GM10266 (cell line): Measurements from ENCODE around the gene PRKRIP1.

Source experiments
- DNase-seq: peaks from one replicate; pipeline ENCODE4 v3.0.0; 2012; ENCODE audit errors: extremely low spot score
- TF ChIP-seq, protein P1 (sequence below): IDR thresholded peaks from 2 replicates; pipeline ENCODE4 v1.5.1; 2012; ENCODE audit warnings: mild to moderate bottlenecking, low read depth; ENCODE audit not compliant: control insufficient read depth, insufficient read depth; ENCODE audit errors: missing control alignments

PRKRIP1 gene

GRCh38 chr7:102436118-102436517 lies 40.0 kb downstream of the PRKRIP1 start:
- no peak for DNase-seq
- TF ChIP-seq, protein P1, sequence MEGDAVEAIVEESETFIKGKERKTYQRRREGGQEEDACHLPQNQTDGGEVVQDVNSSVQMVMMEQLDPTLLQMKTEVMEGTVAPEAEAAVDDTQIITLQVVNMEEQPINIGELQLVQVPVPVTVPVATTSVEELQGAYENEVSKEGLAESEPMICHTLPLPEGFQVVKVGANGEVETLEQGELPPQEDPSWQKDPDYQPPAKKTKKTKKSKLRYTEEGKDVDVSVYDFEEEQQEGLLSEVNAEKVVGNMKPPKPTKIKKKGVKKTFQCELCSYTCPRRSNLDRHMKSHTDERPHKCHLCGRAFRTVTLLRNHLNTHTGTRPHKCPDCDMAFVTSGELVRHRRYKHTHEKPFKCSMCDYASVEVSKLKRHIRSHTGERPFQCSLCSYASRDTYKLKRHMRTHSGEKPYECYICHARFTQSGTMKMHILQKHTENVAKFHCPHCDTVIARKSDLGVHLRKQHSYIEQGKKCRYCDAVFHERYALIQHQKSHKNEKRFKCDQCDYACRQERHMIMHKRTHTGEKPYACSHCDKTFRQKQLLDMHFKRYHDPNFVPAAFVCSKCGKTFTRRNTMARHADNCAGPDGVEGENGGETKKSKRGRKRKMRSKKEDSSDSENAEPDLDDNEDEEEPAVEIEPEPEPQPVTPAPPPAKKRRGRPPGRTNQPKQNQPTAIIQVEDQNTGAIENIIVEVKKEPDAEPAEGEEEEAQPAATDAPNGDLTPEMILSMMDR, result no peak

DNA sequence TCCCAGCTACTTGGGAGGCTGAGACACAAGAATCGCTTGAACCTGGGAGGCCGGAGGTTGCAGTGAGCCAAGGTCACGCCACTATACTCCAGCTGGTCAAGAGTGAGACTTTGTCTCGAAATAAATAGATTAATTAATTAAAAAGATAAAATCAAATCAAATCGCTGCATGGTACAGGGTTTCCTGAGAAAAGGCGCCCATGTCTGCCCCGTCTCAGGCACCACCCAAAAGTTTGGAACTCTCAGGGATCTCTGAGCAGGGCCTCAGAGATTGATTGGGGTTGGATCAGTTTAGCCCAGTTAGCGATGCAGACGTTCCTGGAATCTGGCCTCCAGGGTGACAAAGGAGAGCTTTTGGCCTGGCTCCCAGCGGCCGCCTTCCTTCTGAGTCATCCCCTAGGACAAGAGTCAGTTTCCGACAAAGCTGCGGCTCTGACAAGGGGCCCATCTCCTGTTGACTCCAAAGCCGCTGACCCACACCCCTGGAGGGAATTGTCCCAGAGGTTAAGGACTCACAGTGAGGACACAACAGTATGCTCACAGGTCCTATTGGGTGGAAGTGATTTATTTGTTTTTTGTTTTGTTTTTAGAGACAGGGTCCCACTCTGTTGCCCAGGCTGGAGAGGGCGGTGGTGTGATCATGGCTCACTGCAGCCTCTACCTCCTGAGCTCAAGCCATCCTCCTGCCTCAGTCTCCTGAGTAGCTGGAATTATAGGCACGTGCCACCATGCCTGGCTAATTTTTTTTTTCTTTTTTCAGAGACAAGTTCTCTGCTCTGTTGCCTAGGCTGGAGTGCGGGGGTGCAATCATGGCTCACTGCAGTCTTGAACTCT lies 44.0 kb downstream of the PRKRIP1 start:
- TF ChIP-seq, protein P1, result no peak
- no peak for DNase-seq

- TF ChIP-seq, protein P1, result no peak
- peak; percentile 83 for DNase-seq
Measured at GRCh38 chr7:102444961-102445673, 49.0 kb downstream of the PRKRIP1 start.

GRCh38 chr7:102445674-102446071 lies 49.5 kb downstream of the PRKRIP1 start:
- DNase-seq, result no peak
- TF ChIP-seq, protein P1, result no peak

- TF ChIP-seq, protein P1, result no peak
- DNase-seq, result no peak
Measured at GRCh38 chr7:102446387-102447156, 50.4 kb downstream of the PRKRIP1 start.

DNA sequence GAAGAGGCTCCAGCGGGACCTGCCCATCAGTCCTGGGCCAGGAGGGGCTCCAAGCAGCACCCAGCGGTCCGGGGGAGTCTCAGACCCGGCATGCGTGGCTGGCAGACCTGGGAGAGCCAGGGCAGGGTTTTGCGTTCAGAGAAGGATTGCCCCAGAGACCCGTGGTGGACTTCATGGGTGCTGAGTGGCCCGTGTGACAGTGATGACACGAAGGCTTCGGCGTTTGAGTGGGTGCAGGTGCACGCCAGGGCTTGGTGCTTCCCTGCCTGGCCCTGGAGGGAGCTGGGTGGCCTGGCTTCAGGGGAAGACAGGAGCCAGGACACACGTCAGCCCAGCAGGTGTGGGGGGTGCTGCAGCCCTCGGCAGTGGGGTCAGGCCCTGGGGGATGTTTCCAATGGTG lies 51.1 kb downstream of the PRKRIP1 start:
- TF ChIP-seq, protein P1, result no peak
- no peak for DNase-seq
